ENCODE data around the gene CCDC152. TPM values are rescaled to one million over a fixed set of nuclear protein-coding genes. Genes with fewer than 3 reads are reported as not detected.

CCDC152 gene
- total RNA-seq, 1 experiment from 2014 or later = 0.13 TPM

- Histone ChIP-seq H3K4me2 (ENCODE audit: insufficient read depth, insufficient read length, low read length) (no peak overlapping the region), H3K23ac (ENCODE audit: insufficient read length, low read depth, low read length) (no peak overlapping the region), H3K9ac (ENCODE audit: extremely low read depth, insufficient read length, low read length) (no peak overlapping the region), H2AK5ac (ENCODE audit: insufficient read length, low read length) (no peak overlapping the region), H2BK20ac (ENCODE audit: low read depth, low read length, poor library complexity, severe bottlenecking) (no peak overlapping the region), H3K23me2 (ENCODE audit: insufficient read length, low read depth, low read length, poor library complexity, severe bottlenecking) (no peaks in the 10 kb centered on the region), H3K27me3 (ENCODE audit: insufficient read depth, low read length) (no peaks in the 10 kb centered on the region), H4K91ac (ENCODE audit: insufficient read length, low read depth, low read length) (no peak overlapping the region), H2BK5ac (ENCODE audit: insufficient read length, low read length) (no peak overlapping the region), H2BK120ac (ENCODE audit: low read depth, low read length, poor library complexity, severe bottlenecking) (no peak overlapping the region), H4K8ac (replicated peaks; ENCODE audit: insufficient read length, low read depth, low read length) (no peak overlapping the region), H2BK12ac (ENCODE audit: insufficient read length, low read depth, low read length) (no peak overlapping the region), H4K20me1 (ENCODE audit: control insufficient read depth, insufficient read depth, insufficient read length) (no peaks in the 10 kb centered on the region), H3K14ac (ENCODE audit: insufficient read depth, low read length) (no peak overlapping the region), H3K27ac (ENCODE audit: insufficient read length, low read depth, low read length) (no peak overlapping the region), H2AFZ (ENCODE audit: low read length) (no peak overlapping the region), H3K4ac (ENCODE audit: low read depth, low read length) (no peak overlapping the region), H3T11ph (ENCODE audit: low read length) (no peak overlapping the region), H2BK15ac (ENCODE audit: low read depth, low read length) (no peak overlapping the region), H3K79me2 (ENCODE audit: insufficient read depth, low read length) (no peaks in the 10 kb centered on the region), H3K4me1 (ENCODE audit: insufficient read depth, low read length) (no peaks in the 10 kb centered on the region; the same call in 1 of the 2 replicates), H3K56ac (ENCODE audit: insufficient read length, low read depth, low read length) (no peak overlapping the region), H3K18ac (ENCODE audit: insufficient read length, low read depth, low read length) (no peak overlapping the region), H4K5ac (ENCODE audit: insufficient read length, low read depth, low read length) (no peak overlapping the region), H3K9me3 (ENCODE audit: control insufficient read depth, low read depth, low read length) (no peaks in the 10 kb centered on the region), H3K79me1 (ENCODE audit: insufficient read depth, low read depth, low read length, poor library complexity, severe bottlenecking) (no peaks in the 10 kb centered on the region)
- Mint-ChIP-seq H3K27ac (no peak overlapping the region), H3K4me1 (peaks cover 0 to 4% of the 10 kb centered on the region in 2 experiments; a peak in 2 of 4 replicates), H3K27me3 (ENCODE audit: low read depth) (no peaks in the 10 kb centered on the region; the same call in none of the 2 replicates), H3K4me3 (no peak overlapping the region), H3K9me3 (peaks cover 15% of the 10 kb centered on the region in 2 experiments; a peak in 4 of 5 replicates), H3K36me3 (ENCODE audit: insufficient read depth in 1 of 3, low read depth in 3 of 3) (peaks cover 0 to 16% (median 0%) of the 10 kb centered on the region in 3 experiments; a peak in 4 of 7 replicates)
- WGBS (ENCODE audit: extremely low coverage, insufficient read length, low lambda C conversion rate) = no CpG with 5 or more reads among the region's 1 CpG
- no peak for TF ChIP-seq CTCF (conservative IDR thresholded peaks at IDR 0.05)
- DNase-seq = no peak
Measured at GRCh38 chr5:42781584-42781983, 25.0 kb downstream of the CCDC152 start.
